Lower leg skin (tissue), 3 donors: Measurements from ENCODE around the gene SRGAP2C.
"Not testable (repeated sequence)": the region's sequence is repeated elsewhere in the genome, so short reads cannot be mapped to it uniquely, and the experiment has no call there.

ENCODE experiments used
- POLR2A ChIP-seq, 2 donors: fragments of 450-650 bp; IDR thresholded peaks; one replicate each; pipeline ENCODE4 v1.6.1; 2016 to 2017; ENCODE audit warnings: antibody characterized with exemption in 2 of 2, mild to moderate bottlenecking in 1 of 2, moderate library complexity in 1 of 2
- TF ChIP-seq, protein P1 (sequence below), 3 donors: fragments of 450-650 bp; IDR thresholded peaks; one replicate each; pipeline ENCODE4 v1.5.1; 2016; ENCODE audit warnings: antibody characterized with exemption in 3 of 3, mild to moderate bottlenecking in 3 of 3, moderate library complexity in 2 of 3

DNA sequence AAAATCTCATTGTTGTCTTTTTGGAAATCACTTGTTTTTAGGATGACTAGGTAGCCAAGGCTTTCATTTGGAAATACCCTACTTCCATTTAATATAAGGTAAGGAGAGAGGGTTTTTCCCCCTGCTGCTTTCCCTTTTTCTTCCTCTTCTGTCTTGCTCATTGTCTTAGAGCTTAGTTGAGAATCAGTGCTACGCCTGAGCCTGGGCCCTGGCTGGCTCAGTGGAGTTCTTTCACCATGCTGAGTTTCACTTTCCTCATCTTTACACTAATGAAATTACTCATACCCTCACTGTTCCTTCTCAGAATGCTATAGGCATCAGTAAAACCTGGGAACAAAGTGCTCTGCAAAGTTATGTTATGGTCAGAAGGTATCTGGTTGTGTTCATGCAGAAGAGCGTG lies 154.8 kb downstream of the SRGAP2C start:
- TF ChIP-seq, protein P1, sequence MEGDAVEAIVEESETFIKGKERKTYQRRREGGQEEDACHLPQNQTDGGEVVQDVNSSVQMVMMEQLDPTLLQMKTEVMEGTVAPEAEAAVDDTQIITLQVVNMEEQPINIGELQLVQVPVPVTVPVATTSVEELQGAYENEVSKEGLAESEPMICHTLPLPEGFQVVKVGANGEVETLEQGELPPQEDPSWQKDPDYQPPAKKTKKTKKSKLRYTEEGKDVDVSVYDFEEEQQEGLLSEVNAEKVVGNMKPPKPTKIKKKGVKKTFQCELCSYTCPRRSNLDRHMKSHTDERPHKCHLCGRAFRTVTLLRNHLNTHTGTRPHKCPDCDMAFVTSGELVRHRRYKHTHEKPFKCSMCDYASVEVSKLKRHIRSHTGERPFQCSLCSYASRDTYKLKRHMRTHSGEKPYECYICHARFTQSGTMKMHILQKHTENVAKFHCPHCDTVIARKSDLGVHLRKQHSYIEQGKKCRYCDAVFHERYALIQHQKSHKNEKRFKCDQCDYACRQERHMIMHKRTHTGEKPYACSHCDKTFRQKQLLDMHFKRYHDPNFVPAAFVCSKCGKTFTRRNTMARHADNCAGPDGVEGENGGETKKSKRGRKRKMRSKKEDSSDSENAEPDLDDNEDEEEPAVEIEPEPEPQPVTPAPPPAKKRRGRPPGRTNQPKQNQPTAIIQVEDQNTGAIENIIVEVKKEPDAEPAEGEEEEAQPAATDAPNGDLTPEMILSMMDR (IDR thresholded peaks at IDR 0.05), result not testable (repeated sequence)
- TF ChIP-seq POLR2A (IDR thresholded peaks at IDR 0.05), result not testable (repeated sequence)
